ENCODE data around the gene SYT9.

The SYT9 gene

DNA sequence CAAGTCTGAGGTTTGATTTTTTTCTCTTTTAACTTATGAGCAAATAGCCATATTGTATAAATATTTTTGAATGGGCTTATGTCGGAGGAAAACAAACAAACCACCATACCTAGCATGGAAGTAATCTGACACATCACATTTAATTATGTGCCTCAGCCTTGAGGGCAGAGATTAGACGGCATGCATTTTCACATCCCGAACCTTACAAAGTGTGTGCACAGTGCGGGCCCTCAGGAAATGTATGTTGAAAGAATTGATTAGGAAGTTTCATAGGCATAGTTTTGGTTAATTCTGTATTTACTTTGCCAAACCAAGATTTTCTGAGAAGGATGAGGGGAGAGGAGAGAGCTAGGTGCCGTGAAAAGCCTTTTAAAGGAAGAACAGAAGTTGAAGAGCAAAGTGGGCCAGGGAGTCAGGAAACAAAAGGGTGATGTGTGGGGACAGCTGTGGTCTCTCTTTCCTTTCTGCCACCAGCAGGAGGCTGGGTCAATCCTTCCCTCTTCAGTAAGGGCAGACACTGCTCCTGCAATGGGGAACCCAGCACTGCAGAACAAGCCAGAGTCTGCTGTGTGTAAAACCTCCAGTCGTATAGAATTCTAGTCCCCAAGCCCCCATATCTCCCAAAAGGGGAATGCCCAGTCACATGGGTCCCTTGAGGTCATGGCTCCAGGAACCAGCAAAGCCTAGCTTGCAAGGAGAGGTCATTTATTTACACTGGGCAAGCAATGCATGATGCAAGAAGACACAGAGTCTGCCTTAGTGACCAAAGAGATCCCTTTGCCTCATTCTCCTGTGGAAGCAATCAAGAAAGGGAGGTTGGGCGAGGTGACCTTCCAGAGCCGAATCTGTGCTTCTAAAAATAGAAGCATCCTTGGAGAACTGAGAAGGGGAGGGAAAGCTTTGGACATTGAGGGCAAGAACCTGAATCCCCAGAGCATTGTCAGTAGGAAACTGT, 162.5 kb downstream of the SYT9 start:
- no peaks in the 10 kb centered on the region for H3K27me3 ChIP-seq (ENCODE audit: low read depth, low read length)
- TF ChIP-seq, protein P1, sequence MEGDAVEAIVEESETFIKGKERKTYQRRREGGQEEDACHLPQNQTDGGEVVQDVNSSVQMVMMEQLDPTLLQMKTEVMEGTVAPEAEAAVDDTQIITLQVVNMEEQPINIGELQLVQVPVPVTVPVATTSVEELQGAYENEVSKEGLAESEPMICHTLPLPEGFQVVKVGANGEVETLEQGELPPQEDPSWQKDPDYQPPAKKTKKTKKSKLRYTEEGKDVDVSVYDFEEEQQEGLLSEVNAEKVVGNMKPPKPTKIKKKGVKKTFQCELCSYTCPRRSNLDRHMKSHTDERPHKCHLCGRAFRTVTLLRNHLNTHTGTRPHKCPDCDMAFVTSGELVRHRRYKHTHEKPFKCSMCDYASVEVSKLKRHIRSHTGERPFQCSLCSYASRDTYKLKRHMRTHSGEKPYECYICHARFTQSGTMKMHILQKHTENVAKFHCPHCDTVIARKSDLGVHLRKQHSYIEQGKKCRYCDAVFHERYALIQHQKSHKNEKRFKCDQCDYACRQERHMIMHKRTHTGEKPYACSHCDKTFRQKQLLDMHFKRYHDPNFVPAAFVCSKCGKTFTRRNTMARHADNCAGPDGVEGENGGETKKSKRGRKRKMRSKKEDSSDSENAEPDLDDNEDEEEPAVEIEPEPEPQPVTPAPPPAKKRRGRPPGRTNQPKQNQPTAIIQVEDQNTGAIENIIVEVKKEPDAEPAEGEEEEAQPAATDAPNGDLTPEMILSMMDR (IDR thresholded peaks at IDR 0.05; ENCODE audit: low read depth, low read length), result no peak
- no peak for TF ChIP-seq EZH2phosphoT487 (IDR thresholded peaks at IDR 0.05; ENCODE audit: low read depth)
- H3K36me3 ChIP-seq (replicated peaks; ENCODE audit: low read depth, low read length), result no peaks in the 10 kb centered on the region

DNA sequence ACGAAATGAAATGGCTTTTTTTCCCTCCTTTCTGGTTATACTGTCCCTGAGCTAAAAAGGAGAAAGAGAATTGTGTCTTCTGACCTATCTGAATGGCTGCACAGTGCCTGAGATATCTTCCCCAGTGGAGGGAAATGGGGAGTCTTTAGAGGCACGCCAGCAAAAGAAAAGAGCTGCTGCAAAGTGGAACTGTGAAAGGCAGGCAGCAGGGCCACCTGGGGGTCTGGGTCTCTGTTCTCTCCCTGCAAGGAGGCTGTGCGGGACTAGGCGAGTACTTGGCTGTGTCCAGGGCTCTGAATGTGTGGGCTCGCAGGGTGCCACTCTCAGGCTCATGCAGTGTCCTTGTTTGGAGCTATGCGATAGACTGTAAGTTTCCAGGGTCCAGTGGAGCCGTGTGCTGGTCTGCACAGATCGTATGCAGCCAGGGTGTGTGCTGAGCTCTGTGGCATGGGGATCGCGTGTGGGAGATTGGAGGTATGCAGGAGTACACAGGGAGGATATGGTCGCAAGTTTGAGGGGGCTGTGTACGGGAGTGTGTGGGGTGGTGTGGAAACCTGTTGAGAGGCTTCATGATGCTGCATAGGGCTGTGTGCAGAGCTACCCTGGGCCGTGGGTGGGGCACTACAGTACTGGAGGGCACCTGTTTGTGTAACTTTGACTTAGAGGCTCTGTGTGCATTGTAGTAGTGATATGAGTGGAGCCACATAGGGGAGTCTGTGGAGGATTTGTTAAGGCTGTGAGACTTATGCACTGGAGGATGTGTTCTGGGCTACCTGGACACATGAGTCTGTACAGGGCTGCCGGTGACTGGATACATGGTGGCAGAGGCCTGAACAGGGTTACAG, 163.5 kb downstream of the SYT9 start:
- Histone ChIP-seq H3K9ac (ENCODE audit: low read length) (no peak overlapping the region), H3K36me3 (replicated peaks; ENCODE audit: low read depth, low read length) (no peaks in the 10 kb centered on the region), H3K4me1 (ENCODE audit: low read length) (no peaks in the 10 kb centered on the region), H3K4me2 (ENCODE audit: low read length) (0 out of 2 replicates have a peak overlapping the region, but pooled peaks have one; percentile 12), H3K9me3 (ENCODE audit: insufficient read depth, low read length) (no peaks in the 10 kb centered on the region), H2AFZ (ENCODE audit: low read depth, low read length) (no peak overlapping the region), H3K27me3 (ENCODE audit: low read depth, low read length) (no peaks in the 10 kb centered on the region), H4K20me1 (ENCODE audit: insufficient read depth, low read length) (no peaks in the 10 kb centered on the region), H3K27ac (ENCODE audit: low read length) (no peak overlapping the region), H3K4me3 (ENCODE audit: low read length) (no peak overlapping the region), H3K79me2 (ENCODE audit: low read length) (no peaks in the 10 kb centered on the region)
- TF ChIP-seq, protein P1 (IDR thresholded peaks at IDR 0.05; ENCODE audit: low read depth, low read length), result no peak
- no peak for TF ChIP-seq EZH2phosphoT487 (IDR thresholded peaks at IDR 0.05; ENCODE audit: low read depth)

More for the DNA sequence above, 162.5 kb downstream of the SYT9 start:
- Histone ChIP-seq H3K4me2 (ENCODE audit: low read length) (0 out of 2 replicates have a peak overlapping the region, but pooled peaks have one; percentile 12), H3K79me2 (ENCODE audit: low read length) (no peaks in the 10 kb centered on the region), H4K20me1 (ENCODE audit: insufficient read depth, low read length) (no peaks in the 10 kb centered on the region), H3K4me3 (ENCODE audit: low read length) (no peak overlapping the region), H3K27ac (ENCODE audit: low read length) (no peak overlapping the region), H3K9ac (ENCODE audit: low read length) (no peak overlapping the region), H3K4me1 (ENCODE audit: low read length) (no peaks in the 10 kb centered on the region), H3K9me3 (ENCODE audit: insufficient read depth, low read length) (no peaks in the 10 kb centered on the region), H2AFZ (ENCODE audit: low read depth, low read length) (no peak overlapping the region)

DNA sequence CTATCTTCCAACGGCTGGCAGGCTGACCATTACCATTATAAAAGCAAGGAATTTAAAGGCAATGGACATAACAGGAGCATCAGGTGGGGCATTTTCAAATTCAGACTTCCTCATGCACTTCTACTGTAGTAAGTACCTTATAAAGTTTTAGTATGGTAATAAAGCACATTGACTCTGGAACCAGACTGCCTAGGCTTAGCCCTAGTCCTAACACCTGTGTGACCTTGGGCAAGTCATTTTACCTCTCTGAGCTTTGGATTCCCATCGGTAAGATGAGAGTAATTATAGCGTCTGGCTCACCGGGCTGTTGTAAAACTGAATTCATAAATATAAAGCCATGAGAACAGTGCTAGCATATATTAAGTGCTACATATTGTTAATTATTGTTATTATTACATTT, 164.4 kb downstream of the SYT9 start:
- Histone ChIP-seq H3K4me3 (ENCODE audit: low read length) (no peak overlapping the region), H3K27ac (ENCODE audit: low read length) (no peak overlapping the region), H3K9me3 (ENCODE audit: insufficient read depth, low read length) (no peaks in the 10 kb centered on the region), H3K4me2 (ENCODE audit: low read length) (no peak overlapping the region), H3K27me3 (ENCODE audit: low read depth, low read length) (no peaks in the 10 kb centered on the region), H3K36me3 (replicated peaks; ENCODE audit: low read depth, low read length) (no peaks in the 10 kb centered on the region), H4K20me1 (ENCODE audit: insufficient read depth, low read length) (no peaks in the 10 kb centered on the region), H3K79me2 (ENCODE audit: low read length) (no peaks in the 10 kb centered on the region), H3K9ac (ENCODE audit: low read length) (no peak overlapping the region), H2AFZ (ENCODE audit: low read depth, low read length) (no peak overlapping the region), H3K4me1 (ENCODE audit: low read length) (no peaks in the 10 kb centered on the region)
- TF ChIP-seq, protein P1 (IDR thresholded peaks at IDR 0.05; ENCODE audit: low read depth, low read length), result no peak
- no peak for TF ChIP-seq EZH2phosphoT487 (IDR thresholded peaks at IDR 0.05; ENCODE audit: low read depth)

DNA sequence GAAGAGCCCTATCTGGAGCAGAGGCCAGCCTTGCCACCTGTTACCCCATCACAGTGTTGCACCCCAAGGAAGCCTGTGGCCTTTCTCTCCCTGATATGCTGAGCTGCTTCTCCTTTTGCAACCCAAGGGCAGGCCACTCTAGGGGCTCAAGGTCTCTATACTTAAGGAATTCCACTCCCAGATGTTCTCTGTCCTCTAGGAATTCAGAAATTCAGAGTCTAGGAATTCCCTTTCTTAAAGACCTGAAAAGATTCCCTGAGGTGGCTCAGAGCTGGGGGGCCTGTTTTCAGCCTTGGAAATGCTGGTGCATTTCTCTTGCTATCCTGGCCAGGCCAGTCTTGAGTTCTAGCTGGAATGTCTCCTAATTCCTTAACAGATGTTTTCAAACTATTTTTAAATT, 165.6 kb downstream of the SYT9 start:
- H3K4me3 ChIP-seq (ENCODE audit: low read length), result no peak overlapping the region
- H3K27me3 ChIP-seq (ENCODE audit: low read depth, low read length), result no peaks in the 10 kb centered on the region
- H3K9me3 ChIP-seq (ENCODE audit: insufficient read depth, low read length), result no peaks in the 10 kb centered on the region
- H3K9ac ChIP-seq (ENCODE audit: low read length), result no peak overlapping the region
- no peak overlapping the region for H3K4me2 ChIP-seq (ENCODE audit: low read length)
- no peaks in the 10 kb centered on the region for H3K79me2 ChIP-seq (ENCODE audit: low read length)
- H3K4me1 ChIP-seq (ENCODE audit: low read length), result peaks cover under 1% of the 10 kb centered on the region; the same call in 1 of the 2 replicates
- no peak overlapping the region for H3K27ac ChIP-seq (ENCODE audit: low read length)
- H2AFZ ChIP-seq (ENCODE audit: low read depth, low read length), result no peak overlapping the region
- H4K20me1 ChIP-seq (ENCODE audit: insufficient read depth, low read length), result no peaks in the 10 kb centered on the region
- no peaks in the 10 kb centered on the region for H3K36me3 ChIP-seq (replicated peaks; ENCODE audit: low read depth, low read length)
- TF ChIP-seq, protein P1 (IDR thresholded peaks at IDR 0.05; ENCODE audit: low read depth, low read length), result no peak
- TF ChIP-seq EZH2phosphoT487 (IDR thresholded peaks at IDR 0.05; ENCODE audit: low read depth), result no peak
